Measurements from ENCODE around the gene HMGN4.
A peak's percentile ranks its signal among the peaks of the same experiment; 100 is the strongest.

Gene HMGN4

GRCh38 chr6:26578741-26579140, 40.6 kb downstream of the HMGN4 start:
- DNase-seq, result no peak

GRCh38 chr6:26581164-26581915, 43.2 kb downstream of the HMGN4 start:
- DNase-seq, result no peak

- DNase-seq, result no peak
These were observed 50.8 kb downstream of the HMGN4 start for GRCh38 chr6:26588965-26589364.

GRCh38 chr6:26592649-26593048, 54.5 kb downstream of the HMGN4 start:
- DNase-seq, result no peak

- no peak for DNase-seq
These were observed 55.3 kb downstream of the HMGN4 start for GRCh38 chr6:26593278-26594130.

GRCh38 chr6:26594131-26594498, 55.9 kb downstream of the HMGN4 start:
- no peak for DNase-seq

GRCh38 chr6:26594730-26595632, 56.8 kb downstream of the HMGN4 start:
- DNase-seq, result peak; percentile 48

- DNase-seq, result peak; percentile 87
These were observed 57.6 kb downstream of the HMGN4 start for GRCh38 chr6:26595669-26596269.

Data from activated naive CD4-positive, alpha-beta T cell treated with anti-CD3 and anti-CD28 coated beads, Interleukin-2, amount 50 U/mL, for 16 hours (primary cell).